Measurements from ENCODE around the gene ZBTB14.

The ZBTB14 gene

GRCh38 chr18:5295231-5295920 is at the start of gene ZBTB14:
TSS of gene ZBTB14 (minus strand) at chr18:5295726. CDS start at chr18:5293246, 2,480 bp downstream.
- H3K27me3 ChIP-seq (ENCODE audit: control insufficient read depth in 1 of 2, insufficient read depth in 2 of 2, low read length in 2 of 2): peaks cover under 1 to 4% of the 10 kb centered on the region in 2 donors
- H3K9ac ChIP-seq (ENCODE audit: low read depth in 1 of 2, low read length in 2 of 2): peak within 1 kb of the TSS; percentile 77 to 81
- peak within 1 kb of the TSS; percentile 85 to 95 for H3K4me3 ChIP-seq (ENCODE audit: low read depth in 1 of 2, low read length in 2 of 2)
- H3K9me3 ChIP-seq (ENCODE audit: control insufficient read depth in 1 of 2, low read length in 2 of 2): no peaks in the 10 kb centered on the region
- H3K4me1 ChIP-seq (ENCODE audit: control insufficient read depth in 1 of 2, insufficient read depth in 2 of 2, low read length in 2 of 2): peaks cover 9 to 15% of the 10 kb centered on the region in 2 donors
- H3K36me3 ChIP-seq (ENCODE audit: control insufficient read depth in 1 of 2, insufficient read depth in 2 of 2, low read length in 2 of 2): peaks cover 13% of the 10 kb centered on the region in 2 donors
- peak within 1 kb of the TSS; percentile 97 for H3K27ac ChIP-seq (ENCODE audit: low read depth, low read length)

GRCh38 chr18:5339202-5339834 is 43.8 kb upstream of the ZBTB14 start:
- no peaks in the 10 kb centered on the region for H3K4me1 ChIP-seq (ENCODE audit: control insufficient read depth in 1 of 2, insufficient read depth in 2 of 2, low read length in 2 of 2)
- no peak overlapping the region for H3K27ac ChIP-seq (ENCODE audit: low read depth, low read length)
- no peaks in the 10 kb centered on the region for H3K36me3 ChIP-seq (ENCODE audit: control insufficient read depth in 1 of 2, insufficient read depth in 2 of 2, low read length in 2 of 2)
- H3K9ac ChIP-seq (ENCODE audit: low read depth in 1 of 2, low read length in 2 of 2): no peak overlapping the region
- H3K9me3 ChIP-seq (ENCODE audit: control insufficient read depth in 1 of 2, low read length in 2 of 2): no peaks in the 10 kb centered on the region
- no peak overlapping the region for H3K4me3 ChIP-seq (ENCODE audit: low read depth in 1 of 2, low read length in 2 of 2)
- H3K27me3 ChIP-seq (ENCODE audit: control insufficient read depth in 1 of 2, insufficient read depth in 2 of 2, low read length in 2 of 2): no peaks in the 10 kb centered on the region

- H3K9me3 ChIP-seq (ENCODE audit: control insufficient read depth in 1 of 2, low read length in 2 of 2): no peaks in the 10 kb centered on the region
- no peak overlapping the region for H3K9ac ChIP-seq (ENCODE audit: low read depth in 1 of 2, low read length in 2 of 2)
- no peaks in the 10 kb centered on the region for H3K36me3 ChIP-seq (ENCODE audit: control insufficient read depth in 1 of 2, insufficient read depth in 2 of 2, low read length in 2 of 2)
- H3K4me1 ChIP-seq (ENCODE audit: control insufficient read depth in 1 of 2, insufficient read depth in 2 of 2, low read length in 2 of 2): no peaks in the 10 kb centered on the region
- no peak overlapping the region for H3K4me3 ChIP-seq (ENCODE audit: low read depth in 1 of 2, low read length in 2 of 2)
- H3K27ac ChIP-seq (ENCODE audit: low read depth, low read length): no peak overlapping the region
- no peaks in the 10 kb centered on the region for H3K27me3 ChIP-seq (ENCODE audit: control insufficient read depth in 1 of 2, insufficient read depth in 2 of 2, low read length in 2 of 2)
Measured at GRCh38 chr18:5334456-5335075, 39.0 kb upstream of the ZBTB14 start.

GRCh38 chr18:5318061-5318700 is 22.7 kb upstream of the ZBTB14 start:
- H3K4me3 ChIP-seq (ENCODE audit: low read depth in 1 of 2, low read length in 2 of 2): no peak overlapping the region
- no peaks in the 10 kb centered on the region for H3K27me3 ChIP-seq (ENCODE audit: control insufficient read depth in 1 of 2, insufficient read depth in 2 of 2, low read length in 2 of 2)
- H3K27ac ChIP-seq (ENCODE audit: low read depth, low read length): no peak overlapping the region
- H3K9ac ChIP-seq (ENCODE audit: low read depth in 1 of 2, low read length in 2 of 2): no peak overlapping the region
- no peaks in the 10 kb centered on the region for H3K36me3 ChIP-seq (ENCODE audit: control insufficient read depth in 1 of 2, insufficient read depth in 2 of 2, low read length in 2 of 2)
- no peaks in the 10 kb centered on the region for H3K9me3 ChIP-seq (ENCODE audit: control insufficient read depth in 1 of 2, low read length in 2 of 2)
- H3K4me1 ChIP-seq (ENCODE audit: control insufficient read depth in 1 of 2, insufficient read depth in 2 of 2, low read length in 2 of 2): no peaks in the 10 kb centered on the region

- Histone ChIP-seq H3K36me3 (ENCODE audit: control insufficient read depth in 1 of 2, insufficient read depth in 2 of 2, low read length in 2 of 2) (no peaks in the 10 kb centered on the region), H3K27ac (ENCODE audit: low read depth, low read length) (no peak overlapping the region), H3K27me3 (ENCODE audit: control insufficient read depth in 1 of 2, insufficient read depth in 2 of 2, low read length in 2 of 2) (no peaks in the 10 kb centered on the region)
Measured at GRCh38 chr18:5317186-5317585, 21.7 kb upstream of the ZBTB14 start.

GRCh38 chr18:5315838-5316237 is 20.3 kb upstream of the ZBTB14 start:
- H3K36me3 ChIP-seq (ENCODE audit: control insufficient read depth in 1 of 2, insufficient read depth in 2 of 2, low read length in 2 of 2): no peaks in the 10 kb centered on the region
- H3K4me1 ChIP-seq (ENCODE audit: control insufficient read depth in 1 of 2, insufficient read depth in 2 of 2, low read length in 2 of 2): no peaks in the 10 kb centered on the region
- no peak overlapping the region for H3K27ac ChIP-seq (ENCODE audit: low read depth, low read length)
- no peaks in the 10 kb centered on the region for H3K9me3 ChIP-seq (ENCODE audit: control insufficient read depth in 1 of 2, low read length in 2 of 2)
- H3K4me3 ChIP-seq (ENCODE audit: low read depth in 1 of 2, low read length in 2 of 2): no peak overlapping the region
- no peak overlapping the region for H3K9ac ChIP-seq (ENCODE audit: low read depth in 1 of 2, low read length in 2 of 2)
- no peaks in the 10 kb centered on the region for H3K27me3 ChIP-seq (ENCODE audit: control insufficient read depth in 1 of 2, insufficient read depth in 2 of 2, low read length in 2 of 2)

More at GRCh38 chr18:5317186-5317585, 21.7 kb upstream of the ZBTB14 start:
- Histone ChIP-seq H3K4me1 (ENCODE audit: control insufficient read depth in 1 of 2, insufficient read depth in 2 of 2, low read length in 2 of 2) (no peaks in the 10 kb centered on the region), H3K9ac (ENCODE audit: low read depth in 1 of 2, low read length in 2 of 2) (no peak overlapping the region), H3K9me3 (ENCODE audit: control insufficient read depth in 1 of 2, low read length in 2 of 2) (no peaks in the 10 kb centered on the region), H3K4me3 (ENCODE audit: low read depth in 1 of 2, low read length in 2 of 2) (no peak overlapping the region)

GRCh38 chr18:5311301-5311989 is 15.9 kb upstream of the ZBTB14 start:
- Histone ChIP-seq H3K27me3 (ENCODE audit: control insufficient read depth in 1 of 2, insufficient read depth in 2 of 2, low read length in 2 of 2) (no peaks in the 10 kb centered on the region), H3K9ac (ENCODE audit: low read depth in 1 of 2, low read length in 2 of 2) (no peak overlapping the region), H3K27ac (ENCODE audit: low read depth, low read length) (no peak overlapping the region), H3K4me1 (ENCODE audit: control insufficient read depth in 1 of 2, insufficient read depth in 2 of 2, low read length in 2 of 2) (no peaks in the 10 kb centered on the region), H3K9me3 (ENCODE audit: control insufficient read depth in 1 of 2, low read length in 2 of 2) (no peaks in the 10 kb centered on the region), H3K36me3 (ENCODE audit: control insufficient read depth in 1 of 2, insufficient read depth in 2 of 2, low read length in 2 of 2) (no peaks in the 10 kb centered on the region), H3K4me3 (ENCODE audit: low read depth in 1 of 2, low read length in 2 of 2) (no peak overlapping the region)

- Histone ChIP-seq H3K4me1 (ENCODE audit: control insufficient read depth in 1 of 2, insufficient read depth in 2 of 2, low read length in 2 of 2) (no peaks in the 10 kb centered on the region), H3K27ac (ENCODE audit: low read depth, low read length) (no peak overlapping the region), H3K36me3 (ENCODE audit: control insufficient read depth in 1 of 2, insufficient read depth in 2 of 2, low read length in 2 of 2) (no peaks in the 10 kb centered on the region), H3K4me3 (ENCODE audit: low read depth in 1 of 2, low read length in 2 of 2) (peak overlapping the region; percentile 57 to 59), H3K9me3 (ENCODE audit: control insufficient read depth in 1 of 2, low read length in 2 of 2) (no peaks in the 10 kb centered on the region), H3K9ac (ENCODE audit: low read depth in 1 of 2, low read length in 2 of 2) (peak overlapping the region; percentile 21 to 30), H3K27me3 (ENCODE audit: control insufficient read depth in 1 of 2, insufficient read depth in 2 of 2, low read length in 2 of 2) (no peaks in the 10 kb centered on the region)
Measured at GRCh38 chr18:5309888-5310470, 14.5 kb upstream of the ZBTB14 start.

- H3K27me3 ChIP-seq (ENCODE audit: control insufficient read depth in 1 of 2, insufficient read depth in 2 of 2, low read length in 2 of 2): peaks cover 8 to 9% of the 10 kb centered on the region in 2 donors
- H3K9ac ChIP-seq (ENCODE audit: low read depth in 1 of 2, low read length in 2 of 2): no peak overlapping the region
Measured at GRCh38 chr18:5305835-5306234, 10.3 kb upstream of the ZBTB14 start.

More at GRCh38 chr18:5305835-5306234, 10.3 kb upstream of the ZBTB14 start:
- H3K9me3 ChIP-seq (ENCODE audit: control insufficient read depth in 1 of 2, low read length in 2 of 2): no peaks in the 10 kb centered on the region
- H3K27ac ChIP-seq (ENCODE audit: low read depth, low read length): no peak overlapping the region
- H3K36me3 ChIP-seq (ENCODE audit: control insufficient read depth in 1 of 2, insufficient read depth in 2 of 2, low read length in 2 of 2): no peaks in the 10 kb centered on the region
- no peak overlapping the region for H3K4me3 ChIP-seq (ENCODE audit: low read depth in 1 of 2, low read length in 2 of 2)
- no peaks in the 10 kb centered on the region for H3K4me1 ChIP-seq (ENCODE audit: control insufficient read depth in 1 of 2, insufficient read depth in 2 of 2, low read length in 2 of 2)

All from duodenal mucosa (tissue), 2 donors.